GM19452 (cell line): ENCODE results near the gene CMIP.

ENCODE experiments used
- ATAC-seq: cut with Tn5 transposase; IDR thresholded peaks from one replicate; pipeline ENCODE4 v1.9.1; 2021; ENCODE audit not compliant: unreplicated experiment

Gene CMIP

DNA sequence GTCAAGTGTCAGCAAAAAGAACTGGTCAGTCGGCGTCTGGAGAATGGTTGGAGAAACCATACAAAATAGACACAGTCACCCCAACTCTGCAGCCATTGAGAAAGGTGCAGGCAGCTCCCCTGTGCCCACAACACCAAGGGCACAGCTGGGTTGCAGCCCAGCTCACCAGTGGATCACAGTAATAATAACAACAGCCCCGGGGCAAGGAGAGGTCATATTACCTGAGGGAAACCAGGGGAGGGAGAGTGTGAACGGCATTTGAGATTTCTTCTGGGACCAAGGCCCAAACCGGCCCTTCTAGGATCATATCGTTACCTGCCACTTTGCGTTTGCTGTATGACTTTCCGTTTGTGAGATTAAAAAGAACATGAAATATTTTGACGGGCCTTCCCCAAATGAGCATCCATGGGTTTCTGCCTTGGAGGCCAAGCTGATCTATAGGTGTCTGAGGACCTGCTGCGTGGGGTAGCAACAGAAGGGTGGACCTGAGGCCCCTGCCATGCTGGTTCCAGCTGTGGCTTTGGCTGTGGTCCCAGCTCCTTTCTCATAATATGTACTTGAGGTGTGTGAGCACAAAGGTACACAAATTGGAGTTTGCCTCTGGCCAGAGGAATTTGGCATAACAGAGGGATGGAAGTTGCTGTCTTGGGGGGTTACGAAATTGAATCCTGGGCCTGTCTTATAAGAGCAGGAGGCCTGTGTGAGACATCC lies 154.6 kb downstream of the CMIP start:
- ATAC-seq: no peak

DNA sequence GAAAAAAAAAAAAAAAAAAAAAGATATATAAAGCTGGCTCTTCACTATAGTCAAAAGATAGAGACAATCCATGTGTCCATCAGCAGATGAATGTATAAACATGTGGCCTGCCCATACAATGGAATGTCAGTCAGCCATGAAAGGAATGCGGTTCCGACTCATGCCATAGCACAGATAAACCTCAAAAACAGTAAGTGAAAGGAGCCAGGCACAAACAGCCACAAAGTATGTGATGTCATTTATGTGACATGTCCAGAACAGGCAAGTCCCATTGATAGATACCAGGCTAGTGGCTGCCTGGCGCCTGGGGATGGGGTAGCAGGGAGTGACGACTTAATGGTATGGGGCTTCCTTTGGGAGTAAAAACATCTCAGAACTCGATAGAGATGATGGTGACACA lies 155.7 kb downstream of the CMIP start:
- no peak for ATAC-seq

DNA sequence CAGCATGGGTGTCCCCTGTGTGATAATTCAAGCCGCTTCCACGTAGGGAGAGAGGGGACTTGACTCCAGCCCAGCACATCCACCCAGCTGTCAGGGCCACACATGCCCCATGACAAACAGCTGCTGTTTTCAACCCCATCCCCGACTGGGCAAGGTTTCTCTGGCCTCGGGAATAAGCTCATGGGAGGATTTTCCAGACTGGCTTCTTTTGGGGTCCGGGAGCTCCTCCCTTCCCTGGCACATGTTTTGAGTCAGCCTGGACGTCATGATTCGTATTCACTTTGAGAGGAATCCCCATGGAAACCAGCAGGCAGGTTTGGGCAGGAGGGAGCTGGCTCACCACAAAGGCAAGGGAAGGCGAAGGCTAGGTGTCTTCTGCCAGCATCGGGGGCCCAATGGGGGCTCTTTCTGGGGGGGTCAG lies 156.4 kb downstream of the CMIP start:
- no peak for ATAC-seq

DNA sequence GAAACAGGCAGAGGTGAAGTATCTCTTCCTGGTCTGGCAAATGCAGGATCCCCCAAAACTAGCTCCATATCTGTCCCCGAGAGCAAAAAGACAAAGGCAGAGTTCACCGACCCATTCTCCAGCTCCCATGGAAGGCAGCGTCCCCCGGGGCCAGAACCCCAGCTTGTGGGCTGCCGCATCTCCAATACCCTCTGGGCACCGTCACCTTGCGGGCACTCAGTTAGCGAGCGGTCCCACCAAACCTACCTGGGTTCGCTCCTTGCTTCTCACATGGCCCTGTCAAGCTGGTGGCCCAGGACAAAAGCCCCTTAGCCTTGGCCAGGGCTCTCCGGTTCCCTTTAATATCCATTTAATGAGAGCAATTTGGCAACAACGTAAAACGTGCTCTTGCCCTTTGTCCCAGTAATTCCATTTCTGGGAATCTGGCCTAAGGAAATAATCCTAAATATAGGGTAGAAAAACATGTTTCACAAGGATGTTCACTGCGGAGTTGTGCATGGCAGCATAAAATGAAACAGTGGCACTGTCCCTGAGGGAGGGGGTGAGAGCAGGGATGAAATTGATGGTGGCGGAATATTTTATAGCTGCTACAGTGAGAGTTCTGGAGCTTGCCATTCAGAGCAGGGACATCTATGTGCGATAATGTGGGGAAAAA lies 157.1 kb downstream of the CMIP start:
- no peak for ATAC-seq

DNA sequence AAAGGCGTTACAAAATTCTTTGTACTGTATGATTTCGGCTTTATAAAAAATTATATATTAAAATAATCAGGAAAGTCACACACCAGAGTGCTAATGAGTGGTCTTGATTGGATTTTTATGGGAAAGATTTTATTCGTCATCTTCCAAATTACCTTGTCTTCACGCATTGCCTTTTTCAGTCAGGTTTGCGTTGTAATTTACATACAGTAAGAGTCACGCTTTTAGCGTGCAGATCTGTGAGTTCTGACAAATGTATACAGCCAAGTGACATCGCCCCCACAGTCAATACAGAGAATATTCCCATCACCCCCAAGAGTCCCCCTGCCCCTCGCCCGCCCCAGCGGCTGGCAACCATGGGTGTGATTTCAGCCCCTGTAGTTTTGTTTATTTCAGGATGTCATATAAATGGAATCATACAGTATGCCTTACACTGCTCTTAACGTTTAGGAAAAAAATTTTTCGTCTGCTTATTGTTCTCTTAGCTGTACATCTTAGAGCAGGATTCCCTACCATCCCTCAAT lies 157.7 kb downstream of the CMIP start:
- ATAC-seq: no peak

DNA sequence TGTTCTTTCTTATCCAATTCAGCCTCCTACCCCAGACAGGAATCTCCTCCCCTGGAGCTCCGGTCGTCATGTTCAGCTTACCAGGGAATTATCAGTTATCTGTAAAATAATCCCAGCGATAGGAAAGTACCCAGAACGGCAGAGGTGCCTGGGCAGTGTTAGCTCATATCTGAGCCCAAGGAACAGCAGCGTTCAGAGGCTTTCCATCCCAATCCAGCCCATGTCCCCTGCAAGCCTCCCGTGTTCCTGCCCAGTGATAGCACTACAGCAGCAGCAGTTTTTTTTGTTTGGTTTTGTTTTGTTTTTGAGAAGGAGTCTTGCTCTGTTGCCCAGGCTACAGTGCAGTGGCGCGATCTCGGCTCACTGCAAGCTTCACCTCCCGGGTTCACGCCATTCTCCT lies 158.2 kb downstream of the CMIP start:
- no peak for ATAC-seq

DNA sequence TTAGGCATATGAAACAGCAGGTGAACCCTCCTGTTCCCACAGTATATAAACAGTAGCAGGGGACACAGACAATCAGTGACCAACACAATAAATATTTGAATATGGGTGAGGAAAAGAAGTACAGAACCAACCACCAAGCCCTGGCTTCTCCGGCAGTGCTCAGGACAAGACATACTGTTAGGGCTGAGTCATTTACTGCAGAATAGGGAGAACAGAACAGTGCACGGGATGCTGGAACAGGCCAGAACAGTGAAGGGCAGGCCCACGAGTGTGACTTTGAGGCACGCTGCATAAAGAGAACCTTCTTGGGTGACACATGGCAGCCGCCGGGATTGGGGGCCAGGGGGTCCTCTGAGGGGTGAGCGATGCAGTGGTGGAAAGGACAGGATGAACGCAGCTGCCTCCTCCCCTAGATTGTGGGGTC lies 160.4 kb downstream of the CMIP start:
- ATAC-seq: no peak

DNA sequence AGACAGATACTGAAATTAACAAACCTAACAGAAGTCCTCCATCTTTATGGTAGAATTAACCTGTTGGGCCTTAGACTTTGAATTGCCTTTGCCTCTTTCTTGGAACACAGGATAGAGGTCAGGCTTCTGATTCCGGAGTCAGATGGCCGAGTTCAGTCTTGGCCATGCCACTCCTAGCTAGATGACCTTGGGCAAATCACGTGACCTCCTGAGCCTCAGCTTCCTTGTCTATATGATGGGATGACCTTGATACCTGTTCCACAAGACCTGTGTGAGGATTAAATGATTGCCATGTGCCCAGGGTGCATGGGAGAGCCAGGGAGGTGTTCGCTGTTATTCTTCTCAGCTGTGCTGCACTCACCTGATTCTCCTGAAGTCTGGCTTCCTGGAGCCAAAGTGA lies 161.4 kb downstream of the CMIP start:
- no peak for ATAC-seq

DNA sequence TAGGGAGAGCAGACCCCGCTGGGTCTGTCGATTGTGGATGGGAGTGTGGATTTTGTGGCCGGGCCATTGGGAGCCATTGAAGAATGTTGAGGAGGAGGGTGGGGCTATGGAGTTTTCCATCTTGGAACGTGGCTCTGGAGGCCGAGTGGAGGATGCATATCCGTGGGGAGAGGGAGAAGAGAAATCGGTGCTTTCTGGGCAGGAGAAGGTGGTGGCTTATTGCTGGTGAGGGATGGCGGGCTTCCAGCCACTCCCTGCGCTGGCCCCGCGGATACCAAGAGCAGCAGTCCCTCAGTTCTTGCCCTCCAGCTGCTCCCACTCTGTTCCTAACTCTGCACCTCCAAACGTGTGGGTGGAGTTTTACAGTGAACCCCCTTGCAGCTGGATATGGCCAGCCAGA lies 162.4 kb downstream of the CMIP start:
- no peak for ATAC-seq

DNA sequence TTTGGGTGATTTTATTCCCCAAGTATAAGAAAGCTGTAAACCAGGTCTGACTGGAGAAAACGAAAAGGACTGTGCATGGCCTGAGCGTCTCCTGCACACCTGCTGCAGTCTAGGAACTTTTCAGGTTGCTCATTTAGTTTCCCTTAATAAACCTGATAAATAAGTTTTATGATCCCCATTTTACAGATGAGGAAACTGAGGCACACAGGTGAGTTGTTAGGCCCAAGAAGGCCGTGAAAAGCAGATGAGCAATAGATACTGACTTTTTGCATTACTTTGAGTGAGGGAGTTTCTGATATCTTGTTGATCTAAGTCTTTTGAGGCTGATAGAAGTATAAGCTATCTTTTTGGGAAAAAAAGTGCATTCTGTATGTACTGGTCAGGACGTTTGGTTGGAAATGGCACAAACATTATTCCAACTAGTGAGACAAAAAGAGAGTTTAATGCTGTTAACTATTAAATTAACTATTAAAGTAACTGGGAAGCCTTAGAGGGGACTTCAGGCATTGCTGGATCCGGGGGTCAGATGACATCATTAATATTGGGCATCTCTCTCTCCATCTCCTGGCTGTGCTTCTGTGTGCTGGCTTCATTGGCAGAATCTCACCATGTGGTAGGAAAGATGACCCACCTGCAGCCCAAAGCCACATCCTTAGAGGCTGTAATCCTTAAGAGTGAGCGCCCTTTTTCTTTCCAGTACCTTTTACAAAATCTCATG lies 163.4 kb downstream of the CMIP start:
- no peak for ATAC-seq

DNA sequence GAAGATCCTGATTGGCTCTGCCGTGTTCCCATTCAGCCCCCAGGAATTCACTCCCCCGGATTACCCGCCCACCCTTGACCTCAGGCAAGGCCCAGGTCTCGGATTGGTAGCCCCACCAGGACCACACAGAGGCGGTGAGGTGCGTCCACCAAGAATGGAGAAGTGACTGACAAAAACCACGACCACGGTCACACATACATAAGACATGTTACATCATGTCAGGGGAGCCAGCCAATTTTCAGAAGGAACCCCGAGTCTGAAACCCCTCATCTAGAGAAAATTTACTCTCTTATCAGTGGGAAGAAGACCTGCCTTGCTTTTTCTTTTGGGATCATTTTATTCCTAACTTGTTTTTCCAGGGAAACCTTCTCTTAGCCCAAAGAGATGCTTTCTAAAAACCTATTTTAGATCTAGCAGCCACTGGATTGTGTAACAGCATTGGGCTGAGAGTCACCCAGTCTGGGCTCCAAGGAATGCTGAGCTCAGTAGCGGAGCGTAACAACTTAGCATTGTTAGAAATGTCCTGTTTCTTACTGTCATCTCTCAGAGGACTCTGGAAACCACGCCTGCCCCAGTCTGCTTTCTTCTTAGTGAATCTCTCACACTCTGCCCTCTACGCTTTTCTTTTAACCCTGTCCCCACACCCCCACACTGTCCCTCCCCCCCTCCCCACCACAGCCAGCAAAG lies 164.1 kb downstream of the CMIP start:
- no peak for ATAC-seq

DNA sequence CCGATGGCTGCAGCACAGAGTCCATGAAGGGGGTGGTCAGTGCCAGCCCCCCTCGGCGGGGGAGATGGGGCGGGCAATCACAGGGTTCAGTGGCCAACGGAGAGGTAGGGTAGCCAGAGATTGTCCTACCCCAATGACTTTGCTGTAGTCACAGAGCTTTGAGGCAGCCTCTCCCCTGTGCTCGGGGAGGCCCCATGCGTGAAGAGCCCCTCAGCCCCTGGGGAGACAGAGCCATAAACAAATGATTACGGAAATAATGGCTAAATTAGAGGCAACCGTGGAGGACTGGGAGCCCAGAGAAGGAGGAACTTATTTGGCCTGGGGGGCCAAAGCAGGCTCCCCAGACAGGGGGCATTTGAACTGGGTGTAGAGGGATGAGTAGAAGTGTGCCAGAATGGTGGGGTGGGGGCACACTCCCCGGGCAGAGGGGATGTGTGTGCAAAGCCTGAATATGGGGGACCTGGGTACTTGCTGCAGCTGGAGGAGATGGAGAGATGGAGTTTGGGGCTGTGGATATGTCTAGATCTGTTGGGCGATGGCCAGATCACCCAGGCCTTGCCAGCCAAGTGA lies 164.8 kb downstream of the CMIP start:
- ATAC-seq: no peak

DNA sequence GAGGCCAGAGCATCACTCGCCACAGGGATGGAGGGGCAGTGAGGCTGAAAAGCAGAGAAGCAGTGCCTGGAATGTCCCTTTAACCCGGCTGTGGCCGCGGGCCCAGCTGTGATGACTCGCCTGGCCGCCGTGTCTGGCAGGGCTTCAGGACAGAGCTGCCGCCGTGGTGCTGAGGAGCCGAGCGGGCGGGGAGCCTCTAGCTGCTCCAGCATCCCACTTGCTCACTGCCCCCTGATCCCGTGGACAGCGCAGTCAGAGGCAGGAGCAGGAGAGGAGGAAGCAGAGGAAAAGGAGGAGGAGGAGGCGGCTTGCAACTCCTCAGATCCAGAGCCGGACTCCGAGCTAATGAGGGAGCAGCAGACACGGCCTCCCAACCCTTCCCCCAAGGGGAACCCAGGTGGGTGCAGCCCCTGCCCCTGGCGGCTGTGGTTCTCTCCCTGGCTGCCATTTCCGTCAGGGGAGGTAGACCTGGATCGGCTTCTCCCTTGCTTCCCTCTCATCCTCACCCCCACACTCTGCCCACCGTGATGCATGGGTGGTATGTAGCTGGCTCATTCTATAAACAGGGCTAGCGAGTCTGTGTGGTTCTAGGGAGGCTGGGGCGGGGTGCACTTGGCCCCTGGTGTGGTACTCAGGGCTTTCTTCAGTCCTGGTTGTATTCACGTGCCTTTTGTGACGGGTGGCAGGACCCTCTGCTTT lies 165.7 kb downstream of the CMIP start:
- ATAC-seq: no peak

DNA sequence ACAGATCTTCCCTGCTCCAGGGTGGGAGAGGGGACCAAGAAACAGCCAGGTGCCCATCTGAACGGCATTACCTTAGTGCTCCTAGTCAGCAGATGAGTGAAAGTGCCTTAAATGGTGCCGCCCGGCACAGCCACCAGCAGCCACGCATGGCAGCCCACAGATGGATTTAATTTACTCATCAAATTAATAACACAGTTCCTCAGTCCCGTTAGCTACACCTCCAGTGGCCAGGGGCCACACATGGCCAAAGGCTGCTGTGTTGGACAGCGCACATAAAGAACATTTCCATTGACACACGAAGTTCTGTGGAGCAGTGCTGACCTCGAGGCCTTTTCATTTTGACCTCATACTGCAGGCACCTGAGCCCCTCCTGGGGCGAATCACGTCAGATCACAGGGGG lies 166.3 kb downstream of the CMIP start:
- no peak for ATAC-seq

DNA sequence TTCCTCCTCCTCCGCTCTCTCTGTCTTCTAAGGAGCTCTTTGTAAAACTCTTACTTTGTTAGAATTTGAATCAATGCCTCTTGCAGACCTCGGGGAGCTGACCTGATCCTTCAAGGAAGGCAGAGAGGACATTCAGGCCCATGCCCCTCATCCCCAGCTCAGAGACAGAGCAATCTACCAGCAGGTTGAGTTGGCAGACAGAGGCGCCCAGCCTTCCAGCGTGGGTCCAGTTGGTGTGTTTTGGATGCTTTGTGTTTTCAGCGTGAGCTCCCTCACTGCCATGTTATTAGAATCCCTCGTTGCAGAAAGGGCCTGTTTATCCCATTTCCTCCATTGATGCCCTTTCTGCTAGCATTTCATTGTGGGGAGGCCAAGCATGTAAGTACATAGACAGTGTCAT lies 167.1 kb downstream of the CMIP start:
- no peak for ATAC-seq

DNA sequence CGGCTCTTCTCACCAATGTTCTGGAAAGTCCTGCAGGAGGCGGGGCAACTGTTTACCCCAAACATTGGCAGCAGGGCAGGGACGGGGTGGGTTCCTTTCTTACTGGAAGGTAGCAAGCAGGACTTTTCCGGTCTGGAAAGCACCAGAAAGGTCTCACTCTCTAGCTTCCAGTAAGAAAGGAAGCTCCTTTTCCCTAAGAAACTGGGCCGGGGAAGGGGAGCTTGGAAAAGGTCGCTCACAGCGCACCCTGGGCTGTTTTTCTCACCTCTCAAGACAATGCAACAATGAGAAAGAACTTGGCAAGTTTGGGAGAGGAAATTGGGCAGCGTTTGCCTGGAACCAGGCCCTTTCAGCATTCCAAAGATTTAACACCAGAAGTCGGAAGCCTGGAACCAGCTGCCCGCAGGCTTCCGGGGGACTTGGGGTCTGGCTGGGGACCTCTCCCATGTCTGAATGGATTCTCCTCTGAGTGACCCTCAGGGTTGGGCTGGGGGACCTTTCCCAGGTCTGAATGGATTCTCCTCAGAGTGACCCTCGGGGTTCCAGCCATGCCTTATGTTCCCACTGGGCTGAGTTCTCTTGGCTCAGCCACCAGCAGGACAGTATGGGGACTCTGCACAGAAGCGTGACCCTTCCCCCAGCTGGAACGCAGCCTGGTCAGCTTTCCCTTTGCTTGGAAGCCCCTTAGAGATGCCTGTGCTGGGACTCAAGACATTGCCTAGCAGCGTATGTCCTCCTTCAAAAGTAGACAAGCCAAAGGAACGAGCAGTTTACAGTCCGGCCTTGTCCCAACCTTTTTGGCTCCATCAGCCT lies 167.9 kb downstream of the CMIP start:
- ATAC-seq: no peak

DNA sequence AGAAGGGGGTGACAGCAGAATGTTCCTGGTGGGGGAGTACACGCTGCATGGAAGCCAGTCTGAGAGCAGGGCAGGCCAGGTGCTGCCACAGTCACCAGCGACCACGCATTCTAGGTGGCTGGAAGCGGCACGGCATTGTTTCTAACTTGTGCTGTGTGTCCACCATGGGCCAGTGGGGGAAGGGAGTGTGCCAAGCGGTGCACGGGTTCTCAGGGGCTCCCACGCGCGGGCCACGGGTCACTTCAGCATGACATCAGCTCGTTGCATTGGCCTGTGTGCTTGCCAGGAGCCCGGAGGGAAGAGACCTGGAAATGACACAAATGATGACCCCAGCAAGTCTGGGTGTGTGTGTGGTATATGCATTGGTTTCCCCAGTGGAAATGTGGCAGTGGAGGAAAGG lies 169.6 kb downstream of the CMIP start:
- ATAC-seq: no peak

DNA sequence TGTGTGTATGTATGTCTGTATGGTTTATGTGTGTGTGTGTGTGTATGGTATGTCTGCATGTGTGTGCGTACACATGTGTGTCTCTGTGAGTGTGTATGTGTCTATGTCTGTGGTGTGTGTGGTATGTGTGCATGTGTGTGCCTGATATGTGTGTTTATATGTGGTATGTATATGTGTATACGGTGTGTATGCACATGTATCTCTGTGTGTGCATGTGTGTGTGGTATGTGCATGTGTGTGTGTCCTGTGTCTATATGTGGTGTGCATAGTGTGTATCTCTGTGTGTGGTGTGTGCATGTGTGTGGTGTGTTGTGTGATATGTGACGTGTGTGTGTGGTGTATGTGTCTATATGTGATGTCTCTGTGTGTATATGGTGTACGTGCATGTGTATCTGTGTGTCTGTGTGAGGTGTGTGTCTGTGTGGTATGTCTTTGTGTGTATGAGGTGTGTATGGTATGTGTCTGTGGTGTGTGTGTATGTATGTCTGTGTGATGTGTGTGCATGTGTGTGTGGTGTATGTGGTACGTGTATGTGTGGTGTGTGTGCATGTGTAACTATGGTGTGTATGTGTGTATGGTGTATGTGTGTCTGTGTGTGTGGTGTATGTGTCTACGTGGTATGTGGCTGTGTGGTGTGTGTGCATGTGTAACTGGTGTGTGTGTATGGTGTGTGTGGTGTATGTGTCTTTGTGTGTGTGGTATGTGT lies 170.2 kb downstream of the CMIP start:
- no peak for ATAC-seq

DNA sequence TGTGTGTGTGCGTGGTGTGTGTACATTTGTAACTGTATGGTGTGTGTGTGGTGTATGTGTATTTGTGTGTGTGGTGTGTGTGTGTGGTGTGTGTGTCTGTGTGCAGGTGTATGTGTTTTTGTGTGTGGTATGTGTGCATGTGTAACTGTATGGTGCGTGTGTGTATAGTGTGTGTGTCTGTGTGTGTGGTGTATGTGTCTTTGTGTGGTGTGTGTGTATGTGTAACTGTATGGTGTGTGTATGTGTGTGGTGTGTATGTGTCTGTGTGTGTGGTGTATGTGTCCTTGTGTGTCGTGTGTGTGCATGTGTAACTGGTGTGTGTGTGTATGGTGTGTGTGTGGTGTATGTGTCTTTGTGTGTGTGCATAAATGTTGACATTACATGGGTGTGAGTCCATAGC lies 170.8 kb downstream of the CMIP start:
- ATAC-seq: no peak
